Superior temporal gyrus (tissue), 1 donor: Measurements from ENCODE around the gene TRIM62.
A peak's percentile ranks its signal among the peaks of the same experiment; 100 is the strongest.

Experiments
- DNase-seq: peaks from one replicate; pipeline ENCODE4 v3.0.0-alpha.2; 2016; ENCODE audit errors: extremely low spot score

The TRIM62 gene

DNA sequence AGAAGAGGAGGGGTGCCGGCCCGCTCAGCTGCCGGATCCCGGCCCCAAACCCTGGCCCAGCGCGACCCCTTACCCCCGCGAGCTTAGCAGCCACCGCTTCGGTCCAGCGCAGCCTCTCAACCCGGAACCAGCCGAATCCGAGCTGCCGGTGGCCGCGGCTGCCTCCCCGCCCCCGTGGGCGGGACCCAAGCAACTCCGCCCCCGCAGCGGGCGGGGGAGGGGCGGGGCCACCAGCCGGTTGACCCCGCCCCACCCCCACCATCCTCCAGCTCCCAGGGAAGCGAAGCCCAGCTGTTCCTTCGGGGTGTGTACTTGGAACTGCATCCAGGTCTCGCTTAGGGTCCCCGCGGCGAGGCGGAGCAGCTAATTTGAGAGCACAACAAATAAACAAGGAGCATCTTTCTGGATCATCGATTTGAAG, at the start of gene TRIM62:
TRIM62 (minus strand) TSS at position 123 of the 421 bp plus-strand sequence. CDS start 611 bp downstream, outside the sequence.
- peak; percentile 89 for DNase-seq

DNA sequence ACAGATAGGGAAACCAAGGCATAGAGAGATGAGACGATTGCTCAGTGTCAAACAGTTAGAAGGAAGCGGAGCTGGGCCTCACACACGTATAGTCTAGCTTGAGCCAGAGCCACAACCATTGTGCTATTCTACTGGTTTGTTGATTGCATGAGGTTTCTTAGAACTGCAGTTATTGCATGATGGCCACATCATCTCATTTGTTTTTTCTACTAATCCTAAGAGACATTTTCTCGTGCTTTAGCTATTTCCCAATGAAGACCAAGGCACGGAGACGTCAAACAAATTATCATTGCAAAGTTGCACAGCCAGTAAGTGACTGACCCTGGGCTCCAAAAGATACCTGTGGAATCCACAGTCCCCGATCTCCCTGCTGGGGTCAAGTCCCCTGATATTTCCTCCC, 49.3 kb upstream of the TRIM62 start:
- DNase-seq = no peak

DNA sequence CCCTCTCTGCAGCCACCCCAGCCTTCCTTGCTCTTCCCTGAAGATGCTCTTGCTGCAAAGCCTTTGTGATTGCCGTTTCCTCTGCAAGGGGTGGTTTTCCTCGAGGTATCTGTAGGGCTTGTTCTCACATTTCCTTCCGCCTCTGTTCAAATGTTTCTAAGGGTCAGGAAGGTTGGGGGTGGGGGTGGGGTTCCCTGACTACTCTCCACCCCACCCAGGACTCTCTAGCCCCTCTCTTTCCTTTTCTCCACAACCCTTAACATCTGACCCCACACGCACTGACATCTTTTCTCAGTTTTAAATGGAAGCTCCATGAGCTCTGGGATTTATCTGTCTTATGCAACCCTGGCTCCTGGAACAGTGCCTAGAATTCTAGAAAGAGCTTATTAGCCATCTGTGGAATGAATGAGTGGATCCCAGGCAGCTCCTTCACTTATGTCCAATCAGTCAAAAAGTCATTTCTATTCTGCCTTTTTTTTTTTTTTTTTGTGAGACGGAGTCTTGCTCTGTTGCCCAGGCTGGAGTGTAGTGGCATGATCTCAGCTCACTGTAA, 47.2 kb upstream of the TRIM62 start:
- peak; percentile 62 for DNase-seq

DNA sequence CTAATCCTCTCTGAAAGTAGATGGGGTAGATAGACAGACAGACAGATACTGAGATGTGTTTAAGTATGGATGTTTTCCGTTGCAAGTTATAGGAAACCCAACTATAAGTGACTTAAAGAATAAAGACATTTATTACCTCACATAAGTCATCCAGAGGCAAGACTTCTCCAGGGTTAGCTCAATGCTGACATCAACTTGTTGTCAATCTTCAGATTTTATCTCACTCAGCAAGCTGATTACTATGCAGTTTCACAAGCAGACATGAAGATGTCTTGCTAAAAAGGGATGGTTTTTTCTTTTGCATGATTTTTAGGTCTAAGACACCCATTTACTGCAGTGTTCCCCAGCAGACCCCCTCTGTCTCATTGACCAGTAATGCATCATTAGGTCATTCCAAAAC, 43.7 kb upstream of the TRIM62 start:
- DNase-seq = no peak

DNA sequence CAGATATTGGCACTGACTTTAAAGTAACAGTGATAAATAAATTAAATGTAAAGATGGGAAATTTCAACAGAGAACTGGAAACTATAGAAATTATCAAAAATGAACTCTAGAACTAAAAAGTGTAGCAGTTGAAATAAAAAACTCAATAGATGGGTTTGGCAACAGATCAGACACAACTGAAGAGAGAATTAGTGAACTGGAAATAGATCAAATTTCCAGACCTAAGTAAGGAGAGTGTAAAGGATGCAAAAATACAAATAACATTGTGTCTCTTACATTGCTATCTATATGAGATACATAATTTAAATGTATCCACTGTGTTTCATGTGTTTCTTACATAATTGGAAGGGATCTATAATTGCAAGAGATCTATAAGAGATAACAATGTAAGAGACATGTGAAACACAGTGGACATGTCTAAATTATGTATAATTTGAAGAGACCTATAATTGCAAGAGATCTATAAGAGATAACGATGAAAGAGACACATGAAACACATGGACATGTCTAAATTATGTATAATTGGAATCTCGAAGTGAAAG, 42.4 kb upstream of the TRIM62 start:
- DNase-seq = no peak

DNA sequence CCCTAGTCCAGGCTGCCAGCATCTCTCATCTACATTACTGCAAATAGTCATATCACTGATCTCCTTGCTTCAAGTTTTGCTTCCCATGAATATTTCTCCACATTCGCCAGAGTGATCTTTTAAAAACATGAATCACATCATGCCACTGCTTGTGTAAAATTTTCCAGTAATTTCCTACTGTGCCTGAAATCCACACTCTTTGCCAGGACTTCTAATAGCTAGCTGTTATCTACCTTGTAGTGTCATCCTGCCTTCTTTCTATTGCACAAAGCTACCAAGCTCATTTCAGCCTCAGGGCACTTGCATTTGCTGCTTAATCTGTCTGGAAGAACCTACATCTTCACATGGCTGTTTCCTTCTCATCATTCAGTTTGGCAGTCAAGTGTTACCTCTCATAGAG, 40.5 kb upstream of the TRIM62 start:
- no peak for DNase-seq

DNA sequence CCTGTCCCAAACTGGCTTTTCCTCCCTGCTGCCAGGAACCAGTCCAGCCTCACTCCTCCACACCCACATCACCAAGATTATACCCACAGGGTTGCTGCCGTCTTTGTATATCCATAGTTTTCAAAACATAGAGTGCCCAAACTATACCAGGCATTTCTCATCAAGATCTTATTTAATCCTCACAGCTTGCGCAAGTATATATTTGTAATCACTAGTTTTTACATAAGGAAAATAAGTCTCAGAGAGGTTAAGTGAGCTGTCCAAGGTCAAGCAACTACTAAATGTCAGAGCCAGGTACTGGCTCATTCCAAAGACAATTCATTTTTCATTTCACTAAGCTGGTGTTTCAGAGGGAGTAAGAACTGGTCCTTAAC, 39.5 kb upstream of the TRIM62 start:
- DNase-seq = no peak

DNA sequence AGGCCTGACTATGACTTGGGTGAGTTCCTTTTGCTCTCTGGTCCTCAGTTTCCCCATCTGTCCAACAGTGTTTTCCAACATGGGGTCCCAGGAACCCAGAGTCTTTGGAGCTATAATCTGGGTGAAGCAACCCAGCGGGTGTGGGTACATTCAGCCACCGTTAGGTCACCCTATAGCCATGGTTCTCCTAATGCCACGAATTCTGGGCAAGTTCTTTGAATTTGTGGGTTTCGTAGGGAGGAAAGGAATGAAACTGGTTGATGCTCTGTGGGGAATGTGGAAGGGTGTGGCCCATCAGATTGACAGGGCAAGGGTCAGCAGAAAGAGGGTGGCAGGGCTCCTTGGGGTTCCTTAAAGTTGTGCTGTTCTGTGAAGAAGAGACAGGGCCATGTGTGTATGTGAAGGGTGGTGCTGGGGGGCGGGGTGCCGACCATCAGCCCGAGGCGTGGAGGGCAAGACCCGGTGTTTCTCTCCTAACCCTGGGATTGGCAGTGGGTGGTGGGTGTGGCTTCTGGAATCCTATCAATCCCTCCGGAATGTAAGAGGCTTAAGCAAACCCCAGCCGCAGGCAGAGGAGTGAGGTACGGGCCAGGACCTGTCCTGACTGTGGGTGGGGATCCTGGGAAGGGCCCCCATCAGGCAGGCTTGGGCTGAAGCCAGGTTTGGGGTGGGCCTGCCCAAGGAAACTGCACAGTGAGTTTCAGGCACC, 39.0 kb upstream of the TRIM62 start:
- no peak for DNase-seq

DNA sequence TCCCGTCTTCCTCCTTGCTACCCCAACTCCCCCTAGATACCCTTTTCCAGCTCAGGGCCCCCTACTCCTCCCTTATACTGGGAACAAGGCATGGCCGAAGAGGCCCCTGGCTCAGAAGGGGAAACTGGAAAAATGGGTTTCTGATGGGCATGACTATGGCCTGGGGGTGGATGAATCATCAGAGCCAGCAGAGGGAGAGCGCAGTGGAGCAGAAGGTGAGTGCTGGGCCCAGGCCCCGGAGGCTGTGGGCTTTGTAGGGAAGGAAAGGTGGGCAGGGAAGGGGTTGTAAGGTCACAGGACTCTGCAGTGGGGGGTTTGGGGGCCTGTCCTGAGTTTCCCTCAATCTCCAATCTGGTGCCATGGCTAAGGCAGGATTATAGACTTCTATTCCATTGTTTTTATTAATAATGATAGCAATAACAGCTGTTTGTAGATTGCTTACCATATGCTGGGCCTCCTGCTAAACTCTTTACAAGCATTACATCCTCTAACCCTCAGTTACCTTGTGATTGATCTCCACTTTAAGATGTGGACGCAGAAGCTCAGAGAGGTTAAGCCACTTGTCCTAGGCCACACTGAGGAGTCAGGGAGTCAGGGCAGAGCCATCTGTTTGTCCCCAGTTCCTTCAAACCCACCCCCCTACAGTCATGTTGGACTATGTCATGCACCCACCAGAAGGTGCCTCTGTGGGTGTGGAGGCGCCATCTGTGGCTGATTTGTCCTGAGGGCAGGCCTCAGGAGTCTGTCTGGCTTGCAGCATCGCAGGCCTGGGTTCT, 38.2 kb upstream of the TRIM62 start:
- no peak for DNase-seq

DNA sequence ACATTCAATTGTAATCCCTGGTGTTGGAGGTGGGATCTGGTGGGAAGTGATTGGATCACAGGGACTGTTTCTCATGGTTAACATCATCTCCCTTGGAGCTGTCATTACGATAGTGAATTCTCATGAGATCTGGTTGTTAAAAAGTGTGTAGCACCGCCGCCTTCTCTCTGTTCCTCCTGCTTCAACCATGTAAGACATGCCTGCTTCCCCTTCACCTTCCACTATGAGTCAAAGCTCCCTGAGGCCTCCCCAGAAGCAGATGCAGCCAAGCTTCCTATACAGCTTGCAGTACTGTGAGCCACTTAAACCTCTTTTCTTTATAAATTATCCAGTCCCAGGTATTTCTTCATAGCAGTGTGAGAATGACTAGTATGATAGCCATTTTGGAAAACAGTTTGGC, 30.1 kb upstream of the TRIM62 start:
- DNase-seq = no peak

DNA sequence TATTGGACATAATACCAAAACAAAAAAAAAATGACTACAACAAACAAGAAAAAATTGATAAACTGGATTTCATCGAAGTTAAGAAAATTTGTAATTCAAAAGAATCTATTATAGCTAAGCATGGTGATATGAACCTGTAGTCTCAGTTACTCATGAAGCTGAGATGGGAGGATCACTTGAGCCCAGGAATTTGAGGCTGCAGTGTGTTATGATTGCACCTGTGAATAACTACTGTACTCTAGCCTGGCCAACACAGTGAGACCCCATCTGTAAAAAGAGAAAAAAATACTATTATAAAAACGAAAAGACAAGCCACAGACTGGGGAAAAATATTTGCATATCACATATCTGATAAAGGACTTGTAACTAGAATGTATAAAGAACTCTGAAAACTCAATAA, 24.5 kb upstream of the TRIM62 start:
- no peak for DNase-seq

DNA sequence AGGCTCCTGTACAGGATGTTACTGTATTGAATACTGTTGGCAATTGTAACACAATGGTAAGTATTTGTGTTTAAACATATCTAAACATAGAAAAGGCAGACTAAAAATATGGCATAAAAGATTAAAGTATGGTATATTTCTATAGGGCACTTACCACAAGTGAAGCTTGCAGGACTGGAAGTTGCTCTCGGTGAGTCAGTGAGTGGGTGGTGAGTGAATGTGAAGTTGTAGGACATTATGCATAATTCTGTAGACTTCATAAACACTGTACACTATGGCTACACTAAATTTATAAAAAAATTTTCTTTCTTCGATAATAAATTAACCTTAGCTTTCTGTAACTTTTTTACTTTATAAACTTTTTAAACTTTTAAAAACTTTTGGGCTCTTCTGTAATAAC, 13.7 kb upstream of the TRIM62 start:
- DNase-seq = no peak

DNA sequence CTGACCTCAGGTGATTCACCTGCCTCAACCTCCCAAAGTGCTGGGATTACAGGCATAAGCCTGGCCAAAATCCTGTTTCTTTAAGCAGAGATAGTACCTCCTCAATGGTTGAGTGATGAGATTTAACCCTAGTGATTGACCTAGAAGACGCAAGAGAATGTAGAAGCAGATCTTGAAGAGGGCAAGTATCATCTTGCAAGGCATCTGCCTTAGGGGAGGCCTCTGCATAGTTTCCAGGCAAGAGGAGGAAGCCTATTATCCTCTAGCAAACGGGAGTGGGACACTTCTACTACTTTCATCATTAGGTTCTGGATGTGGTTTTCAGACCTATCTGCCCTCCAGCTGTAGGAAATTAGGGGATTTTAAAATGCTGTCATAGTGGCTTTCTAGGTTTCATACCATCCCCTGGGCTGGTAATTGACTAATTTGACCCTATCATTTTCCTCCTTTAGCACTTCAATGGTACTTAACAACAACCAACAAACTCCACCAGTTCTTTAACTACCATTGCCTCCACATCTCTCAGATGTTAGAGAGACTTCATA, 10.0 kb upstream of the TRIM62 start:
- DNase-seq = no peak

DNA sequence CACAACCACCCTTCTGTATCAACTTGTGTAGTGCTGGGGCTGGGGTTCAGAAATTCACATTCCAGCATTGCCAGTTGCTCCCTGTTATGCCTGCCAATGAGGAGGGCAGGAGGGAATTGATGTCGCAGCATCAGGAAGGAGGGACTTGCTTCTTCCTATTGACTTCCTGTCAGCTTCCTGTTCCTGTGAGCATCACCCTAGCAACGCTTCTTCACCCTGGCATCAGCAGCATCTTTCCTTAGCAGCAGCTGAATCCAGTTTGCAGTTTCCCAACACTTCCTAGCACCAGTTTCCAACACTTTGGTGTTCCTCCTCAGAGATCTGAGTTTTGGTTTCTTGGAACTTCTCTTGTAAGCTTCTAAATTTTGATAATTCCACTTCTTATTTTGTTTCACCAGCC, 8.9 kb upstream of the TRIM62 start:
- no peak for DNase-seq

DNA sequence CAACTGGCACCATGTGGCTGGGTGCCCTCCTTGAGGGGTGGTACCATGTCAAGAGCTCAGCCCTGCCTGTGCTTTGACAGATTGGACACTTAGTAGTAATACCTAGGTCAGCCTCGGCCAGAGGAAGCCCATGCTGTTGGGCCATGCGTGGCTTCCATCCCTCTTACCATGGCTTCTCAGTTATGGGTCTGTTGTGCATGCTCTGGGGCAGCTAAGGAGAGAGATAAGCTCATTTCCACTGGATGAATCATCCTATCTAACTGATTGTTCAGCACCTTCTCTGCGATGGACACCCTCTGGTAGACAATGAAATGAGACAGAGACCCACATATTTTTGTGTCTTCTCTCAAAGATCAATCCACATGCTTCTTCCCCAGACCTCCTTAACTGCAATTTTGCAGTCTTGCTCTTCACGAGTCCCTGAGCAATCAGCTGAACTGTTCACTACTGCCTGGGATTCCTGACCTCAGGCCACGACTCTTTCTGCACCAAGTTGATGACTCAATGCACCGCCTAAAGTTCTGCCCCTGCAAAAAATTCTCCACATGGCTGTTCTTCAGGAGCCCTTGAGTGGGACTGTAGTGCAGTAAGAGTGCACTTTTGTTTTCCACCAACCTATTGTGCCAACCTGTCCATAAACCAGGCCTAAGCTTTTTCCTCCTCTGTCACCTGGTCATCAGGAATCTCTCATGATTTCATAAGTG, 6.9 kb upstream of the TRIM62 start:
- DNase-seq = no peak

DNA sequence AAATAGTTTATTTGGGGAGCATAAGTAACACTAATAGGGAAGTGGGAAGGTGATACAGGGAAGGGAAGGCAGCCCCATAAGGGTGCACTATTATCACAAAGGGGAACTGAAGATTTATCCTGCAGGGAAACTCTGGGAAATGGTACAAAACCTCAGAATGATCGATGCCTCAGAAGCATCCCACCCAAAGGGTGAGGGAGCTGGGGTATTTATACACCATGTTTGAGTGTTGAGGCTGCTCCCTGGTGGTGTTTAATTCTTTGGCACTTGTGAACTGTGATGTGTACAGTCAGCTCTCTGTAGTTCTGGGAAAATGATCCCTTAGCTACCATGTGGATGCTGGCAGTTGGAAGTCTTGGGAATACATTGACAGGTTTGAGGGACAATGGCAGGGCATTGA, 5.1 kb upstream of the TRIM62 start:
- DNase-seq = no peak

DNA sequence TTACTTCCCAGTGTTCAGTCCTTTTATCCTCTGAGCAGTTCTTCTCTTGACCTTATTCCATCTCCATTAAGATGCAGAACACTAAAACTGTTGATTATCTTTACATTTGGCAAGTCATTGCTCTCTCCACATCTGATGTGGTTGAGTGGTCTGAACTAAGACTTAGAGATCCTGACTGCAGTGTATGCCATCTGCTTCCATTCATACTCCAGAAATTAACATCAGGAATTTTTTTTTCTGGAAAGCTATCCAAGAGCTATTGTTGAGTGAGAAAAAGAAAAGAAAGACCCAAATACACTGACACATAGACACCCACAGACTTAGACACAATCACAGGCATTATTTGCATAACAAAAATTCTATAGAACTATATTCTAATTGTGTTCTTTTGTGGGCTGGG, 3.7 kb upstream of the TRIM62 start:
- no peak for DNase-seq

DNA sequence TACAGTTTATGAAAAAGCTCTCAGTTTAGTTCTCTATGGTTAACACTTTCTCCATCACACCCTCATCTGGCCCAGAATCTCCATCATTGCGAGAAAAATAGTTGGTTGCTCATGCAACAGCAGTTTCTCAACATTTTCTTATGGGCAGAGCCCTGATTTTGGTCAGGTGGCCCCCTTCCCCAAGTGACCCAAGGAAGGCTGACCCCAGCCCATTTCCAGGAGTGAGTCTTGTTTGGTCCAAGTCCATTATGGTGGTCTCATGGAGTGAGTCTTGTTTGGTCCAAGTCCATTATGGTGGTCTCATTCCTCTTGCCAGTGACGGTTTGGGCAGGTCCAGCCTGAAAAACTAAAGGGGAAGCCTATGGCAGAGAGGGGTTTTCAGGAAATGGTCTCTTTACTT, 1.5 kb upstream of the TRIM62 start:
- no peak for DNase-seq

DNA sequence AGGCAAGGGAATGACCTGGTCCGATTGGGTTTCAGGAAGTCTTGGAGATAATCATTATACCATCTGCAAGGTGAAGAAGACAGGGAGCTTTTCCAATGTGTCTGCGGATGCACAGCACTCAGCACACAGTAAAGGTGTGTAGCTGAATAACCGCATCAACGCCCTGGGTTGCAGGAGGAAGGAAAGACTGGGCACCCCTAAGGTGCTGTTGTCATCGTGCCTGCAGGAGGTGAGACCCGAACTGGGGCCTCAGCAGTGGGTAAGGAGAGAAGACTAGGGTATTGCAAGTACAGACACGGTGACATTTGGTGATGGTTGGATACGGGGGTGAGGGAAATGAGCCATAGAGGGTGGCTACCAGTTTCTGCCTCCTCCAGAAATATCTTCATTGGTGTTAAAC, 1.1 kb upstream of the TRIM62 start:
- peak; percentile 12 for DNase-seq

DNA sequence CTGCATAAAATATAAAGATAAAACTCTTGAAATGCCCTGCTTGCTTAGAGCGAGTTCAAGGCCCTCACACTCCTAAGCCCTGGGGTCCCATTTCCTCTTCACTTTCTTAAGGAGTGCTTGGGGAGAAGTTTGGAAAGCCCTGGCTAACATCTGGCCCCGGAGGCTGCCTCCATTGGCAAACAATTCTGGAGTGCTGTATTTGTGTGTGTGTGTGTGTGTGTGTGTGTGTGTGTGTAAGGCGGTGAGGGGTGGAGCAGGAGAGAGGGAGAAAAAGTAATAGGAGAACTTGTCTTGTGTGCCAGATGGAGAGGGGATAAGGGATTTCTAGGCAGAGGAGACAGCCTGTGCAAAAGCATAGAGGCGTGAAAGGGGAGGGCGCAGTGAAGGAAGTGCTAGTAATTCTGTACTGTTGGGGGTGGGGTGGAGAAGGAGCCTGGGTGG, 578 bp upstream of the TRIM62 start:
- no peak for DNase-seq

DNA sequence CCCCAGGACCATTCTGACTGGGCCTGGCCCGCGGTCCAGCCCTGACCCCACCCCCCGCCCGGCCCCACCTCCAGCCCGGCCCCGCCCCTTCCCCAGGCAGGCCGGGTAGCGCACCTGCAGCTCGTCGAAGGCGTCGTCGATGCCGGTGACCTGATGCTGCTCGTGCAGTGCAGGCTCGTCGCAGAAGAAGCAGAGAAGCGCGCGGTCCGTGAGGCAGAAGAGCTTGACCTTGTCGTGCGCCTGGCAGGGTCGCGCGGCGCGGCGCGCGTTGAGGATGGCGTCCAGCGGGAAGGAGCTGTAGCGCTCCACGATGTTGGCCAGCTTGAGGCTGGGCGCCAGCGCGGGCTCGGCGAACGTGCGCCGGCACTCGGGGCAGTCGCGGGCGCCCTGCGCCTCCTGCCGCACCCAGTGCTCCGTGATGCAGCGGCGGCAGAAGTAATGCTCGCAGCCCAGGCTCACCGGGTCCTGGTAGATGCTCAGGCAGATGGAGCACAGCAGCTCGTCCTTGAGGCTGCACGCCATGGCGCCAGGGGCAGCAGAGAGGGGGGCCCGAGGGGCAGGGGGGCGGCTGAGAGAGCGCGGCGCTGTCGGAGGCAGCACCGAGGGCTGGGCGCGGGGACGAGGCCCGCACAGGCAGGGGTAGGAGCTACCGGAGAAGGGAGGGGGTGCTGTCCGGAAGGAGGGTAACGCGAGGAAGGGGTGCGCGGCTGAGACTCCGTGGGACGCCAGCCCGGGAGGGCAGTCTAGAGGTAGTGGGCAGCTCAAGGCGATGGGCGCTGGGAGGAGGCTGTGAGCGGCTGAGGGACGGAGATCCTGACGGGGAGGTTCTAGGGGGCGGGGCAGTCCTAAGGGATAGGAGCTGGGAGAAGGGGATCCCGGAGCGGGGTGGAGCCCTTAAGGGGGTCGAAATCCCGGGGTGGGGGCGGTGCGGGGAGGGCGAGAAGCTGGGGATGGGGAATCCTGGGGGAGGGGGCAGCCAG, 642 bp downstream of the TRIM62 start:
- peak; percentile 78 for DNase-seq
